Measurements from ENCODE around the gene MACROH2A1.

MACROH2A1 gene

GRCh38 chr5:135294793-135295192 lies 104.2 kb downstream of the MACROH2A1 start:
- no peak overlapping the region for H3K4me2 ChIP-seq (ENCODE audit: low read depth, low read length, poor library complexity, severe bottlenecking)
- TF ChIP-seq EZH2phosphoT487 (conservative IDR thresholded peaks at IDR 0.05; ENCODE audit: low read length) (no peak), CTCF (IDR thresholded peaks at IDR 0.05; ENCODE audit: insufficient read depth, low read length, poor library complexity, severe bottlenecking) (no peak)
- no peak overlapping the region for H2AFZ ChIP-seq (ENCODE audit: low read depth, low read length, severe bottlenecking)
- no peaks in the 10 kb centered on the region for H3K9me3 ChIP-seq (ENCODE audit: insufficient read depth, low read length)
- H3K36me3 ChIP-seq (ENCODE audit: low read length) = no peaks in the 10 kb centered on the region
- H3K27ac ChIP-seq (ENCODE audit: low read depth, low read length) = no peak overlapping the region
- H3K27me3 ChIP-seq (ENCODE audit: low read length) = no peaks in the 10 kb centered on the region
- no peak overlapping the region for H3K4me3 ChIP-seq (ENCODE audit: insufficient read depth, low read length, poor library complexity, severe bottlenecking)
- H3F3A ChIP-seq (ENCODE audit: insufficient read depth) = no peaks in the 10 kb centered on the region
- no peaks in the 10 kb centered on the region for H4K20me1 ChIP-seq (ENCODE audit: low read depth, low read length)
- H3K79me2 ChIP-seq (ENCODE audit: insufficient read depth, low read length) = no peaks in the 10 kb centered on the region
- H3K9ac ChIP-seq (ENCODE audit: low read length) = no peak overlapping the region
- no peaks in the 10 kb centered on the region for H3K9me2 ChIP-seq (replicated peaks; ENCODE audit: insufficient read depth, low read length)

- Histone ChIP-seq H3K36me3 (ENCODE audit: low read length) (no peaks in the 10 kb centered on the region), H3K9me2 (replicated peaks; ENCODE audit: insufficient read depth, low read length) (no peaks in the 10 kb centered on the region), H4K20me1 (ENCODE audit: low read depth, low read length) (no peaks in the 10 kb centered on the region), H3K27ac (ENCODE audit: low read depth, low read length) (no peak overlapping the region), H3K27me3 (ENCODE audit: low read length) (no peaks in the 10 kb centered on the region), H2AFZ (ENCODE audit: low read depth, low read length, severe bottlenecking) (no peak overlapping the region), H3K4me3 (ENCODE audit: insufficient read depth, low read length, poor library complexity, severe bottlenecking) (no peak overlapping the region), H3F3A (ENCODE audit: insufficient read depth) (no peaks in the 10 kb centered on the region), H3K4me2 (ENCODE audit: low read depth, low read length, poor library complexity, severe bottlenecking) (no peak overlapping the region), H3K9ac (ENCODE audit: low read length) (no peak overlapping the region), H3K79me2 (ENCODE audit: insufficient read depth, low read length) (no peaks in the 10 kb centered on the region), H3K9me3 (ENCODE audit: insufficient read depth, low read length) (no peaks in the 10 kb centered on the region)
- TF ChIP-seq CTCF (IDR thresholded peaks at IDR 0.05; ENCODE audit: insufficient read depth, low read length, poor library complexity, severe bottlenecking) = no peak
- no peak for TF ChIP-seq EZH2phosphoT487 (conservative IDR thresholded peaks at IDR 0.05; ENCODE audit: low read length)
These were observed 109.4 kb downstream of the MACROH2A1 start for GRCh38 chr5:135289651-135290050.

GRCh38 chr5:135287551-135287950 lies 111.5 kb downstream of the MACROH2A1 start:
- Histone ChIP-seq H3K27ac (ENCODE audit: low read depth, low read length) (no peak overlapping the region), H3K4me3 (ENCODE audit: insufficient read depth, low read length, poor library complexity, severe bottlenecking) (no peak overlapping the region), H4K20me1 (ENCODE audit: low read depth, low read length) (no peaks in the 10 kb centered on the region), H3K27me3 (ENCODE audit: low read length) (no peaks in the 10 kb centered on the region), H3F3A (ENCODE audit: insufficient read depth) (no peaks in the 10 kb centered on the region), H3K9me3 (ENCODE audit: insufficient read depth, low read length) (no peaks in the 10 kb centered on the region), H2AFZ (ENCODE audit: low read depth, low read length, severe bottlenecking) (no peak overlapping the region), H3K79me2 (ENCODE audit: insufficient read depth, low read length) (no peaks in the 10 kb centered on the region), H3K9ac (ENCODE audit: low read length) (no peak overlapping the region), H3K9me2 (replicated peaks; ENCODE audit: insufficient read depth, low read length) (no peaks in the 10 kb centered on the region), H3K4me2 (ENCODE audit: low read depth, low read length, poor library complexity, severe bottlenecking) (no peak overlapping the region), H3K36me3 (ENCODE audit: low read length) (no peaks in the 10 kb centered on the region)
- TF ChIP-seq CTCF (IDR thresholded peaks at IDR 0.05; ENCODE audit: insufficient read depth, low read length, poor library complexity, severe bottlenecking) (no peak), EZH2phosphoT487 (conservative IDR thresholded peaks at IDR 0.05; ENCODE audit: low read length) (no peak)
